ENCODE measurements around the gene EMILIN1.

The EMILIN1 gene

GRCh38 chr2:27078267-27079194 lies at the start of gene EMILIN1:
Gene EMILIN1 (plus strand): TSS chr2:27078615. CDS start chr2:27079066, 451 bp downstream.
- Mint-ChIP-seq H3K4me1 (peaks cover 36% of the 10 kb centered on the region), H3K9me3 (no peaks in the 10 kb centered on the region), H3K4me3 (no peak within 1 kb of the TSS), H3K36me3 (ENCODE audit: insufficient read depth) (peaks cover 10% of the 10 kb centered on the region), H3K27me3 (no peaks in the 10 kb centered on the region), H3K27ac (ENCODE audit: low read depth) (no peak within 1 kb of the TSS)
- no peak for DNase-seq (ENCODE audit: low spot score in 2 of 2)
- ATAC-seq (replicated peaks; ENCODE audit: extremely low read depth, poor library complexity, severe bottlenecking), result no peak

GRCh38 chr2:27029051-27029450 lies 49.4 kb upstream of the EMILIN1 start:
- Mint-ChIP-seq H3K4me1 (peaks cover 29% of the 10 kb centered on the region), H3K27me3 (no peaks in the 10 kb centered on the region), H3K4me3 (no peak overlapping the region), H3K9me3 (no peaks in the 10 kb centered on the region), H3K27ac (ENCODE audit: low read depth) (no peak overlapping the region), H3K36me3 (ENCODE audit: insufficient read depth) (peaks cover 13% of the 10 kb centered on the region)
- ATAC-seq (replicated peaks; ENCODE audit: extremely low read depth, poor library complexity, severe bottlenecking), result no peak
- DNase-seq (ENCODE audit: low spot score in 2 of 2), result no peak

- peak; percentile 94 for ATAC-seq (replicated peaks; ENCODE audit: extremely low read depth, poor library complexity, severe bottlenecking)
- H3K4me1 Mint-ChIP-seq, result peaks cover 52% of the 10 kb centered on the region
- no peaks in the 10 kb centered on the region for H3K27me3 Mint-ChIP-seq
- H3K36me3 Mint-ChIP-seq (ENCODE audit: insufficient read depth), result peaks cover 10% of the 10 kb centered on the region
- no peaks in the 10 kb centered on the region for H3K9me3 Mint-ChIP-seq
- peak within 1 kb of the TSS; percentile 89 for H3K27ac Mint-ChIP-seq (ENCODE audit: low read depth)
- H3K4me3 Mint-ChIP-seq, result peak within 1 kb of the TSS; percentile 92
- DNase-seq (ENCODE audit: low spot score in 2 of 2), result peak; percentile 43 to 50
Observed at GRCh38 chr2:27032495-27033252, 45.7 kb upstream of the EMILIN1 start, which contains the start of gene TMEM214. Gene TMEM214 (plus strand): TSS chr2:27032965. CDS start chr2:27033016, 51 bp downstream.

- peaks cover 6% of the 10 kb centered on the region for H3K36me3 Mint-ChIP-seq (ENCODE audit: insufficient read depth)
- peak overlapping the region; percentile 89 for H3K27ac Mint-ChIP-seq (ENCODE audit: low read depth)
Observed at GRCh38 chr2:27033253-27033852, 45.1 kb upstream of the EMILIN1 start.

GRCh38 chr2:27038012-27038411 lies 40.4 kb upstream of the EMILIN1 start:
- Mint-ChIP-seq H3K4me1 (peaks cover 33% of the 10 kb centered on the region), H3K4me3 (no peak overlapping the region), H3K36me3 (ENCODE audit: insufficient read depth) (peaks cover 19% of the 10 kb centered on the region), H3K27me3 (no peaks in the 10 kb centered on the region), H3K27ac (ENCODE audit: low read depth) (no peak overlapping the region), H3K9me3 (no peaks in the 10 kb centered on the region)
- no peak for DNase-seq (ENCODE audit: low spot score in 2 of 2)
- ATAC-seq (replicated peaks; ENCODE audit: extremely low read depth, poor library complexity, severe bottlenecking), result no peak

More at GRCh38 chr2:27033253-27033852, 45.1 kb upstream of the EMILIN1 start:
- H3K4me3 Mint-ChIP-seq, result peak overlapping the region; percentile 92
- H3K4me1 Mint-ChIP-seq, result peaks cover 52% of the 10 kb centered on the region
- ATAC-seq (replicated peaks; ENCODE audit: extremely low read depth, poor library complexity, severe bottlenecking), result peak; percentile 29
- no peak for DNase-seq (ENCODE audit: low spot score in 2 of 2)
- H3K9me3 Mint-ChIP-seq, result no peaks in the 10 kb centered on the region
- no peaks in the 10 kb centered on the region for H3K27me3 Mint-ChIP-seq

- Mint-ChIP-seq H3K27me3 (no peaks in the 10 kb centered on the region), H3K27ac (ENCODE audit: low read depth) (no peak overlapping the region), H3K36me3 (ENCODE audit: insufficient read depth) (peaks cover 17% of the 10 kb centered on the region), H3K4me1 (peaks cover 26% of the 10 kb centered on the region), H3K9me3 (no peaks in the 10 kb centered on the region), H3K4me3 (no peak overlapping the region)
- no peak for DNase-seq (ENCODE audit: low spot score in 2 of 2)
- ATAC-seq (replicated peaks; ENCODE audit: extremely low read depth, poor library complexity, severe bottlenecking), result no peak
Observed at GRCh38 chr2:27038631-27039339, 39.6 kb upstream of the EMILIN1 start.

GRCh38 chr2:27039426-27039825 lies 39.0 kb upstream of the EMILIN1 start:
- Mint-ChIP-seq H3K4me3 (no peak overlapping the region), H3K27ac (ENCODE audit: low read depth) (no peak overlapping the region), H3K36me3 (ENCODE audit: insufficient read depth) (peaks cover 17% of the 10 kb centered on the region), H3K27me3 (no peaks in the 10 kb centered on the region), H3K9me3 (no peaks in the 10 kb centered on the region), H3K4me1 (peaks cover 19% of the 10 kb centered on the region)
- DNase-seq (ENCODE audit: low spot score in 2 of 2) (no peak), ATAC-seq (replicated peaks; ENCODE audit: extremely low read depth, poor library complexity, severe bottlenecking) (no peak)

- Mint-ChIP-seq H3K27me3 (no peaks in the 10 kb centered on the region), H3K27ac (ENCODE audit: low read depth) (no peak overlapping the region), H3K4me1 (peaks cover 15% of the 10 kb centered on the region), H3K36me3 (ENCODE audit: insufficient read depth) (peaks cover 17% of the 10 kb centered on the region), H3K4me3 (no peak overlapping the region), H3K9me3 (no peaks in the 10 kb centered on the region)
- ATAC-seq (replicated peaks; ENCODE audit: extremely low read depth, poor library complexity, severe bottlenecking), result no peak
- no peak for DNase-seq (ENCODE audit: low spot score in 2 of 2)
Observed at GRCh38 chr2:27039871-27040270, 38.5 kb upstream of the EMILIN1 start.

GRCh38 chr2:27040282-27040681 lies 38.1 kb upstream of the EMILIN1 start:
- DNase-seq (ENCODE audit: low spot score in 2 of 2) (no peak), ATAC-seq (replicated peaks; ENCODE audit: extremely low read depth, poor library complexity, severe bottlenecking) (no peak)
- H3K4me1 Mint-ChIP-seq, result peaks cover 11% of the 10 kb centered on the region
- peaks cover 17% of the 10 kb centered on the region for H3K36me3 Mint-ChIP-seq (ENCODE audit: insufficient read depth)
- peak overlapping the region; percentile 56 for H3K27ac Mint-ChIP-seq (ENCODE audit: low read depth)
- no peaks in the 10 kb centered on the region for H3K9me3 Mint-ChIP-seq
- H3K27me3 Mint-ChIP-seq, result no peaks in the 10 kb centered on the region
- H3K4me3 Mint-ChIP-seq, result no peak overlapping the region

- ATAC-seq (replicated peaks; ENCODE audit: extremely low read depth, poor library complexity, severe bottlenecking) (no peak), DNase-seq (ENCODE audit: low spot score in 2 of 2) (no peak)
- H3K27ac Mint-ChIP-seq (ENCODE audit: low read depth), result peak overlapping the region; percentile 56
Observed at GRCh38 chr2:27041752-27042151, 36.7 kb upstream of the EMILIN1 start.

GRCh38 chr2:27042159-27042661 lies 36.2 kb upstream of the EMILIN1 start:
- ATAC-seq (replicated peaks; ENCODE audit: extremely low read depth, poor library complexity, severe bottlenecking), result no peak
- Mint-ChIP-seq H3K4me3 (no peak overlapping the region), H3K4me1 (no peaks in the 10 kb centered on the region), H3K27me3 (no peaks in the 10 kb centered on the region), H3K36me3 (ENCODE audit: insufficient read depth) (peaks cover 17% of the 10 kb centered on the region), H3K9me3 (no peaks in the 10 kb centered on the region), H3K27ac (ENCODE audit: low read depth) (no peak overlapping the region)
- no peak for DNase-seq (ENCODE audit: low spot score in 2 of 2)

More at GRCh38 chr2:27041752-27042151, 36.7 kb upstream of the EMILIN1 start:
- Mint-ChIP-seq H3K4me1 (no peaks in the 10 kb centered on the region), H3K9me3 (no peaks in the 10 kb centered on the region), H3K4me3 (no peak overlapping the region), H3K27me3 (no peaks in the 10 kb centered on the region), H3K36me3 (ENCODE audit: insufficient read depth) (peaks cover 17% of the 10 kb centered on the region)
